ENCODE measurements around the gene MAPK8IP2. TPM values are rescaled to one million over a fixed set of nuclear protein-coding genes. Genes with fewer than 3 reads are reported as not detected.
A peak's percentile ranks its signal among the peaks of the same experiment; 100 is the strongest.

MAPK8IP2 gene
- total and polyA plus RNA-seq, 2 of the 13 experiments (the other 11 are each of a cell fraction or from before 2014, with no cell fraction given), result 1.3 to 2.6 TPM

- TF ChIP-seq ATF6 (CRISPR knock-in tag; conservative IDR thresholded peaks at IDR 0.05) (no peak), ADNP (CRISPR knock-in tag; IDR thresholded peaks at IDR 0.05) (no peak), ZNF276 (CRISPR knock-in tag; IDR thresholded peaks at IDR 0.05; ENCODE audit: low read depth) (peak; percentile 15; the same call in 1 of the 2 replicates), ZMYM2 (CRISPR knock-in tag; IDR thresholded peaks at IDR 0.05) (no peak), ZNF607 (CRISPR knock-in tag; IDR thresholded peaks at IDR 0.05; ENCODE audit: borderline replicate concordance) (no peak), AHDC1 (CRISPR knock-in tag; IDR thresholded peaks at IDR 0.05; ENCODE audit: borderline replicate concordance) (no peak), E2F1 (CRISPR knock-in tag; IDR thresholded peaks at IDR 0.05) (no peak), U2AF2 (IDR thresholded peaks at IDR 0.05; ENCODE audit: low read depth, low read length) (no peak), ZNF224 (CRISPR knock-in tag; IDR thresholded peaks at IDR 0.05) (no peak), SNAPC2 (CRISPR knock-in tag; IDR thresholded peaks at IDR 0.05) (no peak), TFDP1 (CRISPR knock-in tag; IDR thresholded peaks at IDR 0.05; ENCODE audit: borderline replicate concordance) (peak; percentile 43; the same call in 1 of the 2 replicates), ZNF572 (CRISPR knock-in tag; IDR thresholded peaks at IDR 0.05) (no peak), BRF2 (CRISPR knock-in tag; IDR thresholded peaks at IDR 0.05) (no peak), ZSCAN12 (CRISPR knock-in tag; IDR thresholded peaks at IDR 0.05) (0 out of 2 replicates have a peak, but pooled peaks have one; percentile 27), WIZ (CRISPR knock-in tag; IDR thresholded peaks at IDR 0.05) (no peak)
Measured at GRCh38 chr22:50627642-50628542, 27.3 kb downstream of the MAPK8IP2 start, which contains the start of gene ARSA (continued).
